ENCODE results near the gene MPIG6B. TPM values are rescaled to one million over a fixed set of nuclear protein-coding genes. Genes with fewer than 3 reads are reported as not detected.
A peak's percentile ranks its signal among the peaks of the same experiment; 100 is the strongest.

MPIG6B gene
- total RNA-seq, 2 donors from 2014 or later, result not detected

DNA sequence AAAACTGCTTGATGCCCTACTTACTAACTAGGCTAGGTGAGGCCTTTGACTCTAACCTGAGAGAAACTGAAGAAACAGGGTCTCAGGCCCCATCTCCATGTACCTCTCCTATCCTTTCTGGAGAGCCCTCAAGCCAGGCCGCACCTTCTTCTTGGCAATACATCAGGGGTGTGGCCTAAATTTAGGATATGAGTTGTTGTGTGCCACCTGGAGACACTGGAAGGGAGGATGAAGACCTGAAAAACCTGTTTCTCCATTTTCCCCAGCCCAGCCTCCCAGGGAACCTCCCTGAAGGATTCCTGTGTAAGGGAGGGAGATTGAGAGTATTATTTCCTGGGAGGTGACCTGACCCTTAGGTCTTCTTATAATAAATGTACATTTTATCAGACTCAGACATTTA lies 4.9 kb upstream of the MPIG6B start:
- Histone ChIP-seq H3K9me3 (ENCODE audit: control insufficient read depth, low read length) (no peaks in the 10 kb centered on the region), H3K27me3 (ENCODE audit: control insufficient read depth, insufficient read depth, low read length, poor library complexity, severe bottlenecking) (no peaks in the 10 kb centered on the region), H3K4me1 (ENCODE audit: control insufficient read depth, insufficient read depth, low read length) (peaks cover 7% of the 10 kb centered on the region), H3K9ac (ENCODE audit: extremely low read depth, low read length, poor library complexity, severe bottlenecking) (no peak overlapping the region), H3K36me3 (ENCODE audit: control insufficient read depth, insufficient read depth, low read length) (no peaks in the 10 kb centered on the region), H3K27ac (ENCODE audit: low read depth, low read length) (no peak overlapping the region), H3K4me3 (ENCODE audit: low read length) (no peak overlapping the region)
- WGBS, 2 experiments (ENCODE audit: insufficient coverage in 1 of 2, insufficient read length in 1 of 2), result 100% methylated on average over 1 of the region's 1 CpG; no CpG with 5 or more reads in 1 of the 2 experiments
- Mint-ChIP-seq H3K27ac (no peak overlapping the region), H3K27me3 (ENCODE audit: insufficient read depth) (no peaks in the 10 kb centered on the region), H3K36me3 (ENCODE audit: low read depth) (no peaks in the 10 kb centered on the region), H3K4me3 (no peak overlapping the region), H3K9me3 (no peaks in the 10 kb centered on the region), H3K4me1 (peaks cover 31% of the 10 kb centered on the region)
- TF ChIP-seq, protein P1, sequence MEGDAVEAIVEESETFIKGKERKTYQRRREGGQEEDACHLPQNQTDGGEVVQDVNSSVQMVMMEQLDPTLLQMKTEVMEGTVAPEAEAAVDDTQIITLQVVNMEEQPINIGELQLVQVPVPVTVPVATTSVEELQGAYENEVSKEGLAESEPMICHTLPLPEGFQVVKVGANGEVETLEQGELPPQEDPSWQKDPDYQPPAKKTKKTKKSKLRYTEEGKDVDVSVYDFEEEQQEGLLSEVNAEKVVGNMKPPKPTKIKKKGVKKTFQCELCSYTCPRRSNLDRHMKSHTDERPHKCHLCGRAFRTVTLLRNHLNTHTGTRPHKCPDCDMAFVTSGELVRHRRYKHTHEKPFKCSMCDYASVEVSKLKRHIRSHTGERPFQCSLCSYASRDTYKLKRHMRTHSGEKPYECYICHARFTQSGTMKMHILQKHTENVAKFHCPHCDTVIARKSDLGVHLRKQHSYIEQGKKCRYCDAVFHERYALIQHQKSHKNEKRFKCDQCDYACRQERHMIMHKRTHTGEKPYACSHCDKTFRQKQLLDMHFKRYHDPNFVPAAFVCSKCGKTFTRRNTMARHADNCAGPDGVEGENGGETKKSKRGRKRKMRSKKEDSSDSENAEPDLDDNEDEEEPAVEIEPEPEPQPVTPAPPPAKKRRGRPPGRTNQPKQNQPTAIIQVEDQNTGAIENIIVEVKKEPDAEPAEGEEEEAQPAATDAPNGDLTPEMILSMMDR (conservative IDR thresholded peaks at IDR 0.05), result no peak
- DNase-seq, result peak; percentile 65

DNA sequence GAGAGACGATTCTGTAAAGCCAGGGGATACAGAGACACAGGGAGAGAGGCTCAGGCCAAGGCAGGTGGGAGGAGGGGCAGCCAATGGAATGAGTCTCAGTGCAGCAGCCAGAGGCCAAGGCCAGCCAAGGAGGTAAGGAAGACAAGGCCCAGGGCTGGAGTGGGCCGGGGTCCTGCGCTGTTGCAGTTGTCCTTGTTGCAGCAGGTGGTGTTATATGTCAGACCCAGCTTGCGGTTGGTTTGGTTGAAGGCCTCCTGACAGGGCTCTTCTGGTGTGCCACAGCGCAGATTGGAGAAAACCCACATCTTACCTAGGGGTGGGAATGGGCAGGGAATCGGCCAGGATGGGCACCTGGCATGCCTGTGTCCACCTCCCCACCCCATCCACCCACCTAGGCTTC lies 4.2 kb upstream of the MPIG6B start:
- no peak overlapping the region for H3K27ac Mint-ChIP-seq
- peak; percentile 47 for DNase-seq

DNA sequence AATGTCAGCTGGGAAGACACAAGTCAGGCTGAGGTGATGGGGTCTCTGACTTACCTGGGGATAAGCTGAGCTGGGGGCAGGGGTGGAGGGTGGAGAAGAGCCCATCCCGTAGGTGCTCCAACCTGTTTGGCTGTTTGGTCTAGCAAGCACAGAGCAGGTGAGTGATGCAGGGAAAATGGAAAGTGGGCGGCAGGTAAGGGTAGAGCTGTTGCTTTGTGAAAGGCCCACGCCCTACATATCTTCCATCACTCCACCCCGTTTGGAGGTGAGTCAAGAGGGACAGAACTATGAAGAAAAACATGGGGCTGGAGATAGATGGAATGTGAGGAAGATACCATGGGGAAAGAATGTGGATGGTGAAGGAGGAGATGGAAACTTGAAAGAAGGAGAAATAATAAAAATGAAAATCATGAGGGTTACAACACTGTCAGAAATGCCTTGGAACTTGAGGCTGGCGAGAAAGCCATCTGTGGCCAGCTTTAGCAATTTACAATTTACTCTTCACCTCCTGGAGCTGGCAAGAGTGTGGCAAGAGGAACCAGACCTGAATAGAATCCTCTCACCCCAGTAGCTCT lies 2.9 kb upstream of the MPIG6B start:
- no peak overlapping the region for H3K27ac ChIP-seq (ENCODE audit: low read depth, low read length)
- no peaks in the 10 kb centered on the region for H3K36me3 Mint-ChIP-seq (ENCODE audit: low read depth)
- no peaks in the 10 kb centered on the region for H3K9me3 Mint-ChIP-seq
- H3K9ac ChIP-seq (ENCODE audit: extremely low read depth, low read length, poor library complexity, severe bottlenecking), result no peak overlapping the region
- peaks cover 15% of the 10 kb centered on the region for H3K4me1 Mint-ChIP-seq
- H3K9me3 ChIP-seq (ENCODE audit: control insufficient read depth, low read length), result no peaks in the 10 kb centered on the region
- no peaks in the 10 kb centered on the region for H3K36me3 ChIP-seq (ENCODE audit: control insufficient read depth, insufficient read depth, low read length)
- H3K27ac Mint-ChIP-seq, result no peak overlapping the region
- no peaks in the 10 kb centered on the region for H3K4me1 ChIP-seq (ENCODE audit: control insufficient read depth, insufficient read depth, low read length)
- 93 to 94% methylated on average over 2 to 5 of the region's 5 CpGs for WGBS, 2 experiments (ENCODE audit: insufficient coverage in 1 of 2, insufficient read length in 1 of 2)
- no peak overlapping the region for H3K4me3 ChIP-seq (ENCODE audit: low read length)
- no peaks in the 10 kb centered on the region for H3K27me3 ChIP-seq (ENCODE audit: control insufficient read depth, insufficient read depth, low read length, poor library complexity, severe bottlenecking)
- no peak overlapping the region for H3K4me3 Mint-ChIP-seq
- no peaks in the 10 kb centered on the region for H3K27me3 Mint-ChIP-seq (ENCODE audit: insufficient read depth)
- no peak for DNase-seq
- TF ChIP-seq, protein P1 (conservative IDR thresholded peaks at IDR 0.05), result no peak

More for the DNA sequence above, 4.2 kb upstream of the MPIG6B start:
- H3K9me3 Mint-ChIP-seq, result no peaks in the 10 kb centered on the region
- WGBS, 2 experiments (ENCODE audit: insufficient coverage in 1 of 2, insufficient read length in 1 of 2), result 92 to 93% methylated on average over 4 to 6 of the region's 6 CpGs
- Histone ChIP-seq H3K36me3 (ENCODE audit: control insufficient read depth, insufficient read depth, low read length) (no peaks in the 10 kb centered on the region), H3K4me3 (ENCODE audit: low read length) (no peak overlapping the region), H3K9me3 (ENCODE audit: control insufficient read depth, low read length) (no peaks in the 10 kb centered on the region), H3K27me3 (ENCODE audit: control insufficient read depth, insufficient read depth, low read length, poor library complexity, severe bottlenecking) (no peaks in the 10 kb centered on the region), H3K9ac (ENCODE audit: extremely low read depth, low read length, poor library complexity, severe bottlenecking) (no peak overlapping the region), H3K4me1 (ENCODE audit: control insufficient read depth, insufficient read depth, low read length) (peaks cover 3% of the 10 kb centered on the region), H3K27ac (ENCODE audit: low read depth, low read length) (no peak overlapping the region)
- no peaks in the 10 kb centered on the region for H3K36me3 Mint-ChIP-seq (ENCODE audit: low read depth)
- no peak overlapping the region for H3K4me3 Mint-ChIP-seq
- H3K4me1 Mint-ChIP-seq, result peaks cover 23% of the 10 kb centered on the region
- no peaks in the 10 kb centered on the region for H3K27me3 Mint-ChIP-seq (ENCODE audit: insufficient read depth)
- TF ChIP-seq, protein P1 (conservative IDR thresholded peaks at IDR 0.05), result no peak
